GM12891 (cell line): ENCODE data around the gene PRKCB.

Source experiments
- POLR2AphosphoS5 ChIP-seq: IDR thresholded peaks from 2 replicates; pipeline ENCODE4 v1.6.1; 2011; ENCODE audit warnings: low read depth, low read length, control low read depth
- SPI1 ChIP-seq: IDR thresholded peaks from 2 replicates; pipeline ENCODE4 v1.6.1; 2011; ENCODE audit warnings: low read depth, low read length, control low read depth

- TF ChIP-seq SPI1 = no peak
- no peak for TF ChIP-seq POLR2AphosphoS5
Observed at GRCh38 chr16:24116046-24116776, 280.4 kb downstream of the PRKCB start.
